Measurements from ENCODE around the gene SNRNP25. TPM values are rescaled to one million over a fixed set of nuclear protein-coding genes. Genes with fewer than 3 reads are reported as not detected.

The SNRNP25 gene
- total and polyA plus RNA-seq, 9 of the 15 experiments (the other 6 are each of a cell fraction or from before 2014, with no cell fraction given) = 59.0 to 176 (median 108) TPM

DNA sequence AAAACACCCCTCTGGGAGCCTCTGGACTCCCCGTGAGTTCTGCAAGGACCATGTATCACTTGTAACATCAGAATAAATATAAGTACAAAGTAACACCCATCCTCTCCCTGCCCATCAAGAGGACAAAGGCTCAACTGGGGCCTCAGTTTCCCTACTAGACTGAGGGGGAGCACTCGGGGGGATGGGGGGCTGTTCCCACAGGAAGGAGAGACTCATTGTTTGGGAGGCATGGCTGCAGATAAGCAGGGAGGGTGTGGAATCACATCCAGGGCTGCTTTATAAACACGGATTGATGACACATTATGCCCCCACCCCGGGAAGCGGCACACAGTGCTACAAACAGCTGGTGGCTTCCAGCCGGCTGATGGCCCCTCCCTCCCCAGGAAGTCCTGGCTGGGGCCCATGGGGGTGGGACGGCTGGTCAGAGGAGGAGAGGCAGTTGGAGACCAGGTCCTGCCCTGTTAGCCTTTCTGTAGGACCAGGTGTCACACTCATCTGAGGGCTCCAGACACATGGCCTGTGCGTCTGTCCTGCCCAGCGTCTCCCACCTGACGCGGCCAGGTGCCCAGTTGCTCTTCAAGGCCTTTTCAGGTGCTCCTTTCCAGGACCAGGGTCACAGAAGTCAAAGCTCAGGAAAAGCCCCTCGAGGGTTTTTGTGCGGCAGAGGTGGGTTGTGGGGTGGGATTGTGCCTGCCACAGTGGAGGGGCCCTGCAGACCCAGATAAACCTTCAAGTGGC, 23.1 kb downstream of the SNRNP25 start (continued):
- TF ChIP-seq, protein P1, sequence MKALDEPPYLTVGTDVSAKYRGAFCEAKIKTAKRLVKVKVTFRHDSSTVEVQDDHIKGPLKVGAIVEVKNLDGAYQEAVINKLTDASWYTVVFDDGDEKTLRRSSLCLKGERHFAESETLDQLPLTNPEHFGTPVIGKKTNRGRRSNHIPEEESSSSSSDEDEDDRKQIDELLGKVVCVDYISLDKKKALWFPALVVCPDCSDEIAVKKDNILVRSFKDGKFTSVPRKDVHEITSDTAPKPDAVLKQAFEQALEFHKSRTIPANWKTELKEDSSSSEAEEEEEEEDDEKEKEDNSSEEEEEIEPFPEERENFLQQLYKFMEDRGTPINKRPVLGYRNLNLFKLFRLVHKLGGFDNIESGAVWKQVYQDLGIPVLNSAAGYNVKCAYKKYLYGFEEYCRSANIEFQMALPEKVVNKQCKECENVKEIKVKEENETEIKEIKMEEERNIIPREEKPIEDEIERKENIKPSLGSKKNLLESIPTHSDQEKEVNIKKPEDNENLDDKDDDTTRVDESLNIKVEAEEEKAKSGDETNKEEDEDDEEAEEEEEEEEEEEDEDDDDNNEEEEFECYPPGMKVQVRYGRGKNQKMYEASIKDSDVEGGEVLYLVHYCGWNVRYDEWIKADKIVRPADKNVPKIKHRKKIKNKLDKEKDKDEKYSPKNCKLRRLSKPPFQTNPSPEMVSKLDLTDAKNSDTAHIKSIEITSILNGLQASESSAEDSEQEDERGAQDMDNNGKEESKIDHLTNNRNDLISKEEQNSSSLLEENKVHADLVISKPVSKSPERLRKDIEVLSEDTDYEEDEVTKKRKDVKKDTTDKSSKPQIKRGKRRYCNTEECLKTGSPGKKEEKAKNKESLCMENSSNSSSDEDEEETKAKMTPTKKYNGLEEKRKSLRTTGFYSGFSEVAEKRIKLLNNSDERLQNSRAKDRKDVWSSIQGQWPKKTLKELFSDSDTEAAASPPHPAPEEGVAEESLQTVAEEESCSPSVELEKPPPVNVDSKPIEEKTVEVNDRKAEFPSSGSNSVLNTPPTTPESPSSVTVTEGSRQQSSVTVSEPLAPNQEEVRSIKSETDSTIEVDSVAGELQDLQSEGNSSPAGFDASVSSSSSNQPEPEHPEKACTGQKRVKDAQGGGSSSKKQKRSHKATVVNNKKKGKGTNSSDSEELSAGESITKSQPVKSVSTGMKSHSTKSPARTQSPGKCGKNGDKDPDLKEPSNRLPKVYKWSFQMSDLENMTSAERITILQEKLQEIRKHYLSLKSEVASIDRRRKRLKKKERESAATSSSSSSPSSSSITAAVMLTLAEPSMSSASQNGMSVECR (CRISPR knock-in tag; IDR thresholded peaks at IDR 0.05) = 0 out of 2 replicates have a peak, but pooled peaks have one; percentile 47
- TF ChIP-seq HDAC1 (IDR thresholded peaks at IDR 0.05) = peak in 1 of 2 experiments; percentile 49; a peak in 2 of 4 replicates
- TF ChIP-seq, protein P2, sequence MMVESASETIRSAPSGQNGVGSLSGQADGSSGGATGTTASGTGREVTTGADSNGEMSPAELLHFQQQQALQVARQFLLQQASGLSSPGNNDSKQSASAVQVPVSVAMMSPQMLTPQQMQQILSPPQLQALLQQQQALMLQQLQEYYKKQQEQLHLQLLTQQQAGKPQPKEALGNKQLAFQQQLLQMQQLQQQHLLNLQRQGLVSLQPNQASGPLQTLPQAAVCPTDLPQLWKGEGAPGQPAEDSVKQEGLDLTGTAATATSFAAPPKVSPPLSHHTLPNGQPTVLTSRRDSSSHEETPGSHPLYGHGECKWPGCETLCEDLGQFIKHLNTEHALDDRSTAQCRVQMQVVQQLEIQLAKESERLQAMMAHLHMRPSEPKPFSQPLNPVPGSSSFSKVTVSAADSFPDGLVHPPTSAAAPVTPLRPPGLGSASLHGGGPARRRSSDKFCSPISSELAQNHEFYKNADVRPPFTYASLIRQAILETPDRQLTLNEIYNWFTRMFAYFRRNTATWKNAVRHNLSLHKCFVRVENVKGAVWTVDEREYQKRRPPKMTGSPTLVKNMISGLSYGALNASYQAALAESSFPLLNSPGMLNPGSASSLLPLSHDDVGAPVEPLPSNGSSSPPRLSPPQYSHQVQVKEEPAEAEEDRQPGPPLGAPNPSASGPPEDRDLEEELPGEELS (CRISPR knock-in tag; IDR thresholded peaks at IDR 0.05; ENCODE audit: borderline replicate concordance) = 0 out of 2 replicates have a peak, but pooled peaks have one; percentile 14
- TF ChIP-seq ETV6 (IDR thresholded peaks at IDR 0.05; ENCODE audit: borderline replicate concordance in 1 of 2, low read depth in 2 of 2, low read length in 1 of 2) = 0 out of 4 replicates have a peak, but pooled peaks of 1 of the 2 experiments have one; percentile 13
- no peak for TF ChIP-seq ETV6 (CRISPR knock-in tag; IDR thresholded peaks at IDR 0.05; ENCODE audit: borderline replicate concordance)
- 0 out of 2 replicates have a peak, but pooled peaks have one; percentile 18 for TF ChIP-seq ETV5 (CRISPR knock-in tag; IDR thresholded peaks at IDR 0.05; ENCODE audit: low read depth)
- TF ChIP-seq ZBTB7A (IDR thresholded peaks at IDR 0.05; ENCODE audit: borderline replicate concordance, control insufficient read depth, low read depth, low read length) = peak; percentile 71; the same call in 1 of the 2 replicates
- peak; percentile 8; the same call in 1 of the 2 replicates for TF ChIP-seq MYC (IDR thresholded peaks at IDR 0.05; ENCODE audit: low read depth, low read length)
- no peak for TF ChIP-seq MYC (CRISPR knock-in tag; IDR thresholded peaks at IDR 0.05; ENCODE audit: borderline replicate concordance, low read depth)
- no peak for TF ChIP-seq CXXC5 (CRISPR knock-in tag; IDR thresholded peaks at IDR 0.05)
- TF ChIP-seq CEBPG (CRISPR knock-in tag; IDR thresholded peaks at IDR 0.05) = no peak
- TF ChIP-seq CEBPG (tag; conservative IDR thresholded peaks at IDR 0.05 in 1 of 2, IDR thresholded peaks at IDR 0.05 in 1 of 2) = peak; percentile 66 to 86; a peak in 1 of 4 replicates
- TF ChIP-seq SPI1 (IDR thresholded peaks at IDR 0.05; ENCODE audit: borderline replicate concordance, low read depth, low read length) = 0 out of 2 replicates have a peak, but pooled peaks have one; percentile 2
